DND-41 (cell line): ENCODE results near the gene SLC25A25.

Source experiments
- CTCF ChIP-seq: IDR thresholded peaks from 2 replicates; pipeline ENCODE4 v1.5.1; 2012; ENCODE audit warnings: borderline replicate concordance, low read length, moderate library complexity, mild to moderate bottlenecking; ENCODE audit not compliant: poor library complexity, severe bottlenecking; ENCODE audit errors: extremely low read depth
- EZH2 ChIP-seq: IDR thresholded peaks from 3 replicates; pipeline ENCODE4 v1.6.1; 2012; ENCODE audit warnings: borderline replicate concordance, low read depth, mild to moderate bottlenecking, moderate library complexity, low read length, inconsistent platforms; ENCODE audit not compliant: severe bottlenecking

DNA sequence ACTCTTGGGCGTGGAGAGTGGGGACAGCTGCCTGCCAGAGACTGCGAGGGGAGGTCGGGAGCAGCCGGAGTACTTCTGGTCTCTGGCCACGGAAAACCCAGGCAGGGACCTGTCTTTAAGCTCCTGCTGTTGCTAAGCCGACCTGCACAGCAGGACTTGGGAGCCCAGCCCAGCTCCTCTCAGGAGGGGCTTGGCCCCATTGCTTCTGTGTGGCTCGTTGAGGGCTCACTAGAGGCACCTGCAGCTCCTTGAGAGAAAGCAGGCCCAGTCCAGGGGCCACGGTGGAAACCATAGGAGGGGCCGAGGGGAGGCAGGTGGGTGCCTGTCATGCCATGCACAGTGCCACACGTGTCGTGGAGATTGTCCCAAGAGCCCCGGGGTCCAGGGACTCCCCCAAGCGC lies 77.9 kb downstream of the SLC25A25 start:
- TF ChIP-seq EZH2 (no peak), CTCF (no peak)
